Measurements from ENCODE around the gene LTA.

Gene LTA

DNA sequence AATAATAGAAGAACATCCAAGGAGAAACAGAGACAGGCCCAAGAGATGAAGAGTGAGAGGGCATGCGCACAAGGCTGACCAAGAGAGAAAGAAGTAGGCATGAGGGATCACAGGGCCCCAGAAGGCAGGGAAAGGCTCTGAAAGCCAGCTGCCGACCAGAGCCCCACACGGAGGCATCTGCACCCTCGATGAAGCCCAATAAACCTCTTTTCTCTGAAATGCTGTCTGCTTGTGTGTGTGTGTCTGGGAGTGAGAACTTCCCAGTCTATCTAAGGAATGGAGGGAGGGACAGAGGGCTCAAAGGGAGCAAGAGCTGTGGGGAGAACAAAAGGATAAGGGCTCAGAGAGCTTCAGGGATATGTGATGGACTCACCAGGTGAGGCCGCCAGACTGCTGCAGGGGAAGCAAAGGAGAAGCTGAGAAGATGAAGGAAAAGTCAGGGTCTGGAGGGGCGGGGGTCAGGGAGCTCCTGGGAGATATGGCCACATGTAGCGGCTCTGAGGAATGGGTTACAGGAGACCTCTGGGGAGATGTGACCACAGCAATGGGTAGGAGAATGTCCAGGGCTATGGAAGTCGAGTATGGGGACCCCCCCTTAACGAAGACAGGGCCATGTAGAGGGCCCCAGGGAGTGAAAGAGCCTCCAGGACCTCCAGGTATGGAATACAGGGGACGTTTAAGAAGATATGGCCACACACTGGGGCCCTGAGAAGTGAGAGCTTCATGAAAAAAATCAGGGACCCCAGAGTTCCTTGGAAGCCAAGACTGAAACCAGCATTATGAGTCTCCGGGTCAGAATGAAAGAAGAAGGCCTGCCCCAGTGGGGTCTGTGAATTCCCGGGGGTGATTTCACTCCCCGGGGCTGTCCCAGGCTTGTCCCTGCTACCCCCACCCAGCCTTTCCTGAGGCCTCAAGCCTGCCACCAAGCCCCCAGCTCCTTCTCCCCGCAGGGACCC is 2.3 kb downstream of the LTA start:
- no peak for DNase-seq

DNA sequence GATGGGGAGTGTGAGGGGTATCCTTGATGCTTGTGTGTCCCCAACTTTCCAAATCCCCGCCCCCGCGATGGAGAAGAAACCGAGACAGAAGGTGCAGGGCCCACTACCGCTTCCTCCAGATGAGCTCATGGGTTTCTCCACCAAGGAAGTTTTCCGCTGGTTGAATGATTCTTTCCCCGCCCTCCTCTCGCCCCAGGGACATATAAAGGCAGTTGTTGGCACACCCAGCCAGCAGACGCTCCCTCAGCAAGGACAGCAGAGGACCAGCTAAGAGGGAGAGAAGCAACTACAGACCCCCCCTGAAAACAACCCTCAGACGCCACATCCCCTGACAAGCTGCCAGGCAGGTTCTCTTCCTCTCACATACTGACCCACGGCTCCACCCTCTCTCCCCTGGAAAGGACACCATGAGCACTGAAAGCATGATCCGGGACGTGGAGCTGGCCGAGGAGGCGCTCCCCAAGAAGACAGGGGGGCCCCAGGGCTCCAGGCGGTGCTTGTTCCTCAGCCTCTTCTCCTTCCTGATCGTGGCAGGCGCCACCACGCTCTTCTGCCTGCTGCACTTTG is 3.3 kb downstream of the LTA start, which contains the start of gene TNF:
Gene TNF, plus strand, starts transcription at position 231 of the 567 bp plus-strand sequence. Its CDS starts 177 bp downstream, at position 408.
- DNase-seq, result peak; percentile 90 to 93

DNA sequence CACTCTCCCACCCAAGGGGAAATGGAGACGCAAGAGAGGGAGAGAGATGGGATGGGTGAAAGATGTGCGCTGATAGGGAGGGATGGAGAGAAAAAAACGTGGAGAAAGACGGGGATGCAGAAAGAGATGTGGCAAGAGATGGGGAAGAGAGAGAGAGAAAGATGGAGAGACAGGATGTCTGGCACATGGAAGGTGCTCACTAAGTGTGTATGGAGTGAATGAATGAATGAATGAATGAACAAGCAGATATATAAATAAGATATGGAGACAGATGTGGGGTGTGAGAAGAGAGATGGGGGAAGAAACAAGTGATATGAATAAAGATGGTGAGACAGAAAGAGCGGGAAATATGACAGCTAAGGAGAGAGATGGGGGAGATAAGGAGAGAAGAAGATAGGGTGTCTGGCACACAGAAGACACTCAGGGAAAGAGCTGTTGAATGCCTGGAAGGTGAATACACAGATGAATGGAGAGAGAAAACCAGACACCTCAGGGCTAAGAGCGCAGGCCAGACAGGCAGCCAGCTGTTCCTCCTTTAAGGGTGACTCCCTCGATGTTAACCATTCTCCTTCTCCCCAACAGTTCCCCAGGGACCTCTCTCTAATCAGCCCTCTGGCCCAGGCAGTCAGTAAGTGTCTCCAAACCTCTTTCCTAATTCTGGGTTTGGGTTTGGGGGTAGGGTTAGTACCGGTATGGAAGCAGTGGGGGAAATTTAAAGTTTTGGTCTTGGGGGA is 4.0 kb downstream of the LTA start:
- DNase-seq, result no peak

DNA sequence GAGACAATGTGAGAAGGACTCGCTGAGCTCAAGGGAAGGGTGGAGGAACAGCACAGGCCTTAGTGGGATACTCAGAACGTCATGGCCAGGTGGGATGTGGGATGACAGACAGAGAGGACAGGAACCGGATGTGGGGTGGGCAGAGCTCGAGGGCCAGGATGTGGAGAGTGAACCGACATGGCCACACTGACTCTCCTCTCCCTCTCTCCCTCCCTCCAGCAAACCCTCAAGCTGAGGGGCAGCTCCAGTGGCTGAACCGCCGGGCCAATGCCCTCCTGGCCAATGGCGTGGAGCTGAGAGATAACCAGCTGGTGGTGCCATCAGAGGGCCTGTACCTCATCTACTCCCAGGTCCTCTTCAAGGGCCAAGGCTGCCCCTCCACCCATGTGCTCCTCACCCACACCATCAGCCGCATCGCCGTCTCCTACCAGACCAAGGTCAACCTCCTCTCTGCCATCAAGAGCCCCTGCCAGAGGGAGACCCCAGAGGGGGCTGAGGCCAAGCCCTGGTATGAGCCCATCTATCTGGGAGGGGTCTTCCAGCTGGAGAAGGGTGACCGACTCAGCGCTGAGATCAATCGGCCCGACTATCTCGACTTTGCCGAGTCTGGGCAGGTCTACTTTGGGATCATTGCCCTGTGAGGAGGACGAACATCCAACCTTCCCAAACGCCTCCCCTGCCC is 4.9 kb downstream of the LTA start:
- peak; percentile 51 to 67 for DNase-seq

DNA sequence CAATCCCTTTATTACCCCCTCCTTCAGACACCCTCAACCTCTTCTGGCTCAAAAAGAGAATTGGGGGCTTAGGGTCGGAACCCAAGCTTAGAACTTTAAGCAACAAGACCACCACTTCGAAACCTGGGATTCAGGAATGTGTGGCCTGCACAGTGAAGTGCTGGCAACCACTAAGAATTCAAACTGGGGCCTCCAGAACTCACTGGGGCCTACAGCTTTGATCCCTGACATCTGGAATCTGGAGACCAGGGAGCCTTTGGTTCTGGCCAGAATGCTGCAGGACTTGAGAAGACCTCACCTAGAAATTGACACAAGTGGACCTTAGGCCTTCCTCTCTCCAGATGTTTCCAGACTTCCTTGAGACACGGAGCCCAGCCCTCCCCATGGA is 5.5 kb downstream of the LTA start:
- no peak for DNase-seq

DNA sequence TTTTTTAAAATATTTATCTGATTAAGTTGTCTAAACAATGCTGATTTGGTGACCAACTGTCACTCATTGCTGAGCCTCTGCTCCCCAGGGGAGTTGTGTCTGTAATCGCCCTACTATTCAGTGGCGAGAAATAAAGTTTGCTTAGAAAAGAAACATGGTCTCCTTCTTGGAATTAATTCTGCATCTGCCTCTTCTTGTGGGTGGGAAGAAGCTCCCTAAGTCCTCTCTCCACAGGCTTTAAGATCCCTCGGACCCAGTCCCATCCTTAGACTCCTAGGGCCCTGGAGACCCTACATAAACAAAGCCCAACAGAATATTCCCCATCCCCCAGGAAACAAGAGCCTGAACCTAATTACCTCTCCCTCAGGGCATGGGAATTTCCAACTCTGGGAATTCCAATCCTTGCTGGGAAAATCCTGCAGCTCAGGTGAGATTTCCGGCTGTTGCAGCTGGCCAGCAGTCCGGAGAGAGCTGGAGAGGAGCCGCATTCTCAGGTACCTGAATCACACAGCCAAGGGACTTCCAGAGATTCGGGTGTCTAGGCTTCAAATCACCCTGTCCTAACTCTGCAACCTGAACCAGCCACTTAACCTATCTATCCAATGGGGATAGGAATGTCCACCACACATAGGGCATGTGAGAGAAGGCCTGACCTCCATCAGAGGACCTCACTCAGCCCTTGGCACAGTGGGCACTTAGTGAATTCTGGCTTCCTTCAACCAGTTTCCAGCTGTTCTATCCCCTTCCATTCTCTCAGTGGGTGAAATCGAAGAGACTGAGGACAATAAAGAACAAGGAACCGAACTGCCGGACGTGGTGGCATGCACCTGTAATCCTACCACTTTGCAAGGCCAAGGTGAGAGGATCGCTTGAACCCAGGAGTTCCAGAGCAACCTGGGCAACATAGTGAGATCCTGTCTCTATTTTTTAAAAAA is 6.4 kb downstream of the LTA start:
- peak in 1 of 2 donors; percentile 36 for DNase-seq

DNA sequence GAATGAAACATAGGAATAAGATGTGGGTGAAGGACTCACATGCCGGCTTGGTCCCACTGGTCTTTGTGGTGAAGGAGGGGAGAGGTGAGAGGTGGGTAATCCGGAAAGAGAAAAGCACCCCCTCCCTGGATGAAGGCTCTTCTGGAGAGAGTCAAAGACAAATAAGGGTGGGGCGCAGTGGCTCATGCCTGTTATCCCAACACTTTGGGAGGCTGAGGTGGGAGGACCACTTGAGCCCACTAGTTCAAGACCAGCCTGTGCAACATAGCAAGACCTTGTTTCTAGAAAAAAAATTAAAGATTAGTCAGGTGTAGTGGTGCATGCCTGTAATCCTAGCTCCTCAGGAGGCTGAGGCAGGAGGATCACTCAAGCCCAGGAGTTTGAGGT is 7.0 kb downstream of the LTA start:
- DNase-seq, result no peak

DNA sequence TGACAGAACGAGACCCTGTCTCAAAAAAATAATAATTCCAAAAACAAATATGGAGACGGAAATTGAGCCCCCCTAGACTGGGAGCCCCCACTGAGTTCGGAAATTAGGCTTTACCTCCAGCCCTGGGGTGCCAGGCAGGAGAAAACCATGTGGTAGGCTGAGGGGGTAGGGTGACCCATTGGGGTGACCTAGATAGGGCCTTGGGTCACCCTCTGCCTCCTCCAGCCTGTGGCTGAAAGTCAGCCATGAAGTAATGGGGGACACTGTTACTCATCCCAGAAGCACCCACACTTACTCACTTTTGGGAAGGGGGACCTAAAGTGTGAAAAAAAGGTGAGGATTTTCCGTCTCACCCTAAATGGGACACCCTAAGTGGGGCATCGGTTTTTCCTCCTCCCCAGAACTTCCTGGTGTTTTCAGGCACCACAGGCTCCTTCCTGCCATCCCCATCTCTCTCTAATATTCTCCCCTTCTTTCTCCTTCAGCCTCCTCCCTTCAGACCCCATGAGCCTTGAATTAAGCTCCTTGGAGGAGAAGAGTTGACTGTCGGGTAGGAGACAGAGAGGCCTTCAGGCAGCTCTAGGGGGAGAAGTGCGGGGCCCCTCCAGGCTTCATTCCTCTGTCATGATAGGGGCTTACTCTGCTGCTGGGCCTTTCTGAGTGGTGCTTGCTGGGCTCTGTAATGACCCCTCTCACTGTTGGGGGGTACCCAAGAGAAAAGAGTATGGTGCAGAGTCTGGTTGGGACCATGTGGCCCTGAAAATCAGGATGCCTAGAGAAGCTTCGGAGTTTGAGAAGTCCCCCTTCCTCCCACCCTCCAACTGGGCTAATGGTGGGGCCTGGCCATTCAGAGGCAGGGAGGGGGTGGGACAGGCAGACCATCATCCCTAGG is 7.7 kb downstream of the LTA start:
- DNase-seq, result peak in 1 of 2 donors; percentile 39

DNA sequence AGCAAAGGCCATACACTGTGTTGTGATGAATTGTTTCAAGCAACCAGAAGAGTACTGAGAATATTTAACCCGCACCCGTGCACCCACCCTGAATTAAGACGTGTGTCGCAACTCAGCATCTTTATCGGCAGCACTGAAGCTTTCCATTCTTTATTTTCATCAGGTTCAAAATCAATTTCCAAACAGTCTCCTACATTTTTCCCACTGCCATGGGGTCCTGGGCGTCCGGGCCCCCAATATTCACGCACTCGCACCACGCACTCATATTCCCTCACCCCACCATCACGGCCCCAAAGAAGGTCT is 8.3 kb downstream of the LTA start:
- DNase-seq, result no peak

DNA sequence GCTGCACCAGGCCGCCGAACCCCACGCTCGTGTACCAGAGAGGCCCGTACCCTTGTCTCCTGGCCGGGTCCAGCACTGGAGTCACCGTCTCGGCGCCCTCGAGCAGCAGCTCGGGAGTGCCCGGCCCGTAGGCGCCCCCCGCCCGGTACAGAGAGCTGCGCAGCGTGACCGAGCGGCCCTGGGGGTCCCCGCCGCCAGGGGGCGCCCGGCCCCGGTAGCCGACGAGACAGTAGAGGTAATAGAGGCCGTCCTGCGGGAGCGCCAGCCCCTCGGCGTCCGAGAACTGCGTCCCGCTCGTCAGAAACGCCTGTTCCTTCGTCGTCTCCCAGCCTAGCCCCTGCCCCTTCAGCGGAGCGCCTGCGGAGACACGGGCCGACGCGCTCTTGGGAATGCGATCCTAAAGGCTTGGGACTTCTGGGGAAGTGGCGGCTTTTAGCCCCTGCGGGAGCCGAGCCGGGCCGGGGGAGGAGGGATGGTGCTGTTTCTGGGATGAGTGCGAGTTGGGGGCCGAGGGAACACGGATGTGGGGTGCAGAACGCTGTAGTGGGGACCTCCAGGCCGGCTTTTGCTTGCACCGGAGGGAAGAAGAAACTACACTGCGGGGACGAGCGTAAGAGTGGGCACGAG is 8.8 kb downstream of the LTA start:
- peak; percentile 88 to 89 for DNase-seq

DNA sequence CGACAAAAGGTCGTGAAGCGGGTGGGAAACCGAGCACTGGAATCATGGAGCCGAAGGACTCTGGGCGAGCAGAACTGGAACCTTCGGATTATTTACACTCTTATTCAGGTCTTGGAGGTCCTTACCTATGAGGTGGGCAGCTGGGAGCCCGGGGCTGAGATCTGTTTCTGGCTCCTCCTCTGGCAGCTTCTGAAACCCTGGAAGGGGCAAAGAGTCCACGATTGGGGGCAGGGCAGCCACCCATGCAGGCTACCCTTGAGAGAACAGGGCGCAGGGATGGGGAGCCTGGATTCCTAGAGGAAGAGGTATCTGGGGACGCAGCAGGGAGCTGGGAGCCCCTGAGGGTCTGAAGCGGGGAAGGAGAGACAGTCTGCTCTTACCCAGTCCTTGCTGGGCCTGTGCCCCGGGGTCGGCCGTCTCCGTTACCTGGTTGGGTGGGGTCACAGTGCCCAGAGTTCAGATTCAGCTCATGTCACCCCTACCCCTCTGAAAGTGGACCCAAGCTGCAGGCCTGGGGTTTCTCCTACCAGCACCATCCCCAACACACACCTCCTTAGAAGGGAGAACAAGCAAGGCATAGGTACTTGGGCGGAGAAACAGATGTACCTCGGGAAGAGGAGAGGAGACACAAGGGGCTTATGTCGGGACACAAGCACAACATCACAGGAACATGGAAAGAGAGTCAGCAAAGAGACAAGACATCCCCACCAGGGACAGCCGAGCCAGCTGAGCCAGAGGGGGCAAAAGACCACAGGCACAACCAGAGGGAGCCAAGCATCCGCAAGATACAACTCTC is 9.5 kb downstream of the LTA start:
- no peak for DNase-seq

DNA sequence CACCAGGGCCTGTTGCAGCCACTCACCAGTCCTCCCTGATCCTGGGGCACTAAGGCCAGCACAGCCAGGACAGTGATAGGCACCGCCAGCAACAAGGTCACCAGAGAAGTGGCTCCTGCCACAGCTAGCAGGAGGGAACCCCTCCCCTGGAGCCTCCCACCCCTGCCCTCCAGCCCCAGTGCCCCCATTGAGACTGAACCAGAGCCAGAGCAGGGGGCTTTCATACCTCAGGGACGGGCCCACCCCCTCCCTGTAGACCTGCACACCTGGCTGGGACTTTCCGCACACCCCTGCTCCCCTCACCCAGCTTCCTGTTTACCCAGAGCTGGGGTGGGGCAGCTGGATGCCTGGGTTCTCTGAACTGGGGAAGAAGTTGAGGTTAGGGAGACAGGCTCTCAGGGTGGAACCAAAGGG is 10.1 kb downstream of the LTA start, which contains the start of gene LTB:
Gene LTB, minus strand, starts transcription at position 195 of the 414 bp plus-strand sequence. Its CDS starts 7 bp downstream, at position 188.
- DNase-seq, result peak; percentile 82 to 83

DNA sequence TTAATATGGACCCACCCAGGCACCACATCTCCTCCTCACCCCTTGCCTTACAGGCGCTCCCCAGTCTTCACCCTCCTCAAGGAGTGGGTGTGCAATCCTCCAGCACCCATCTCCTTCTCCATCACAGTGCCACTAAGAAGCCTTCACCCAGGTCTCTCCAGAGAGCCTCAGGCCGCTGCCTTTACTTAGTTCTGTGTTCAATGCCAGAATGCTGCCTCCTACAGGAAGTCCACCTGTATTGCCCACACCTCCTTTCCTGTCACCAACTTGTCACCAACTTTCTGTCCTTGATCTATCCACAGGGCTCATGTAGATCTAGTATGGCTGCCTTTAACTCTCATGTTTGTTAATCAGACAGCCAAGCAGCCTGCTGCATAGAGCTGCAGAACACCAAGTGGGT is 13.4 kb downstream of the LTA start:
- DNase-seq, result peak; percentile 63 to 70

DNA sequence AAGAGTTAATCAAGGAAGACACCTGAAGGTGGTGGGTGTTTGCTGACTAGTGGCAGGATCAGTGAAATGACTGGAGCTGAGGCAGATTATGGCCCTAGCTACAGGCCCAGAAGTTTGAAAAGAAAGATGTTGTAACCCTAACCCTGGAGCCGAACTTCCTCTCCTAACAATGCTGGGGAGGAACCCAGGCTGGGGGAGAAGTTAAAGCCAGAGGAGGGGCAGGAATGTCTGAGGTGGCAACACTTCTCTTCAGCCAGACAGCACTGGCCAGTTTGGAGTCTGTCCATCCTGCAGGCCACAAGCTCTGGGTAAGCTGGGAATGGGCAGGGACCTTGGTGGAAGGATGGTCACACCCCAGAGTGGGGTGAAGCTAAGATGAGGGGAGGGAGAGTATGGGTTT is 13.9 kb downstream of the LTA start, which contains the start of gene LST1:
Gene LST1, plus strand, starts transcription at position 270 of the 400 bp plus-strand sequence. CDS start 1,023 bp downstream, outside the sequence.
- DNase-seq, result peak in 1 of 2 donors; percentile 30

DNA sequence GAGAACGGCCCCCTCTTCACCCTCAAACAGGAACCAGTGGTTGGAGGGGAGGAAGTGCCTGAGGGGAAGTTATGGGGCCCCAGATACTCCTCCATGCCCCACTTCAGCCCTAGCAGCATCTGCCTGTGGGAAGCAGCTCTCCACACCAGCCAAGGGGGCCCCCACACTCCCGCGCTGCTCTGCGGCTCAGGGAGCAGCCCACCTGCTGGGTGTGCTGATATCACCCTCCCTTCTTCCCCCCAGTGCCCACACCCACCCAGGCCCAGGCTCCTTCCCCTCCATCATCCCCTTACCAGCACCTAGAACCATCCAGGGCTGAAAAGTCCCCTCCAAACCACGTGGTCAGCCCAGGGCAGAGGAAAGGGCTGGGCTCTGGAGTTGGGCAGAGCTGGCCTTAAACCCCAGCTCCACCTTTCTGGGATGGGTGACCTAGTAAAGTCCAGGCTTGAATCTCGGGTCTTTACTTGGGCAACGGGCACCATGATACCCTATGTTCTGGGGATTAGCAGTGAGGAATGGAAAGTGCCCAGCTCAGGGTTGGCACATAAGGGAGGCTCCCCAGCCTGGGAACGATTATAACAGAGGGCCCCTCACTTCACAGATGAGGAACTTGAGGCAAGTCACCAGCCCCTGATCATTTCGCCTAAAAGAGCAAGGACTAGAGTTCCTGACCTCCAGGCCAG is 14.7 kb downstream of the LTA start:
- DNase-seq, result peak; percentile 54 to 57

DNA sequence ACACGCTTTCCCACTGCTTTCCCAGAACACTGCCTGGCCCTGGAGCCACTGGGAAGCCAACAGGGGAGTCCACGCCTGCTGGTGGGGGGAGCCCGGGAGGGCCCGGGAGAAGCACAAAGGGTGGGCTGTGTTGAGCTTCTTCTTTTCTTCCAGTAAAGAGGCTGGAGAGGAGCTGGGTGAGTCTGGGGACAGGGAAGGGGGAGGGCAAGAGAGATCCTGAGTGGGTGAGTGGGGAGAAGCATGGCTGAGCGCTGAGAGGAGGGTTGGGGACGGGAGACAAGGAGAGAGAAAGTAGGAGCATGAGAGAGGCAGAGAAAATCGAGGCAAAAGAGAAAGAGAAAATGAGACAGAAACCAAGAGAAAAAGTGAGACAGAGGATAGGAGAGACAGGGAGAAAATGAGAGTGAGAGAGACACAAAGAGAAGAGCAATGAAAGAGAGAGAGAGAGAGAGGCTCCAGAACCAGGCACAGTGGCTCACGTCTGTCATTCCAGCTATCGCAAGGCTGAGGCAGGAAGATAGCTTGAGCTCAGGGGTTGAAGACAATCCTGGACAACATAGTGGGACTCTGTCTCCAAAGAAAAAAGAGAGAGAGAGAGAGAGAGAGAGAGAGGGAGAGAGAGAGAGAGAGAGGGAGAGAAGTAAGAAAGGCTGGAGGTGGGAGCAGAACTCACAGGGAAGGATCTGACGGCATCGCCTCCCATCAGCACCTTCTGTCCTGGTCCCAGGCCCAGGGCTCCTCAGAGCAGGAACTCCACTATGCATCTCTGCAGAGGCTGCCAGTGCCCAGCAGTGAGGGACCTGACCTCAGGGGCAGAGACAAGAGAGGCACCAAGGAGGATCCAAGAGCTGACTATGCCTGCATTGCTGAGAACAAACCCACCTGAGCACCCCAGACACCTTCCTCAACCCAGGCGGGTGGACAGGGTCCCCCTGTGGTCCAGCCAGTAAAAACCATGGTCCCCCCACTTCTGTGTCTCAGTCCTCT is 16.0 kb downstream of the LTA start:
- DNase-seq, result no peak
